Measurements from ENCODE around the gene VPS4A. TPM values are rescaled to one million over a fixed set of nuclear protein-coding genes. Genes with fewer than 3 reads are reported as not detected.

Gene VPS4A
- total RNA-seq, 1 donor from 2014 or later: 36.3 TPM

- DNase-seq (ENCODE audit: low spot score): no peak
Measured at GRCh38 chr16:69363281-69363717, 52.1 kb downstream of the VPS4A start.

- no peak for DNase-seq (ENCODE audit: low spot score)
Measured at GRCh38 chr16:69364088-69364487, 52.9 kb downstream of the VPS4A start.

GRCh38 chr16:69365901-69366300, 54.8 kb downstream of the VPS4A start:
- DNase-seq (ENCODE audit: low spot score): no peak

GRCh38 chr16:69366431-69366830, 55.3 kb downstream of the VPS4A start:
- no peak for DNase-seq (ENCODE audit: low spot score)

- DNase-seq (ENCODE audit: low spot score): no peak
Measured at GRCh38 chr16:69367980-69368379, 56.8 kb downstream of the VPS4A start.

- no peak for DNase-seq (ENCODE audit: low spot score)
Measured at GRCh38 chr16:69368866-69369265, 57.7 kb downstream of the VPS4A start.

GRCh38 chr16:69371564-69371963, 60.4 kb downstream of the VPS4A start:
- DNase-seq (ENCODE audit: low spot score): no peak

- DNase-seq (ENCODE audit: low spot score): no peak
Measured at GRCh38 chr16:69373019-69373418, 61.9 kb downstream of the VPS4A start.

Other genes starting within 250 kb of the VPS4A start
- gene HAS3, start 205.7 kb upstream of the VPS4A start, total RNA-seq: 0.77 TPM
- gene CHTF8, start 178.8 kb upstream of the VPS4A start, total RNA-seq: 84.5 TPM
- gene UTP4, start 178.7 kb upstream of the VPS4A start, total RNA-seq: 57.4 TPM
- gene SNTB2, start 124.2 kb upstream of the VPS4A start, total RNA-seq: 49.2 TPM
- 14.8 TPM for gene PDF, start 19.2 kb downstream of the VPS4A start, total RNA-seq
- 25.0 TPM for gene COG8, start 28.2 kb downstream of the VPS4A start, total RNA-seq
- gene NIP7, start 28.4 kb downstream of the VPS4A start, total RNA-seq: 32.8 TPM
- gene TMED6, start 40.4 kb downstream of the VPS4A start, total RNA-seq: 1.2 TPM
- 30.6 TPM for gene TERF2, start 74.7 kb downstream of the VPS4A start, total RNA-seq
- 62.5 TPM for gene CYB5B, start 113.3 kb downstream of the VPS4A start, total RNA-seq

All from mesenteric fat pad (tissue), 1 donor.